HG03565 (cell line): ENCODE measurements around the gene RUFY3.
A peak's percentile ranks its signal among the peaks of the same experiment; 100 is the strongest.
"Not testable (repeated sequence)": the region's sequence is repeated elsewhere in the genome, so short reads cannot be mapped to it uniquely, and the experiment has no call there.

Experiments
- ATAC-seq: cut with Tn5 transposase; IDR thresholded peaks from one replicate; pipeline ENCODE4 v1.9.1; 2021; ENCODE audit warnings: mild to moderate bottlenecking, moderate library complexity; ENCODE audit not compliant: unreplicated experiment

Gene RUFY3

GRCh38 chr4:70838666-70839588 lies 117.2 kb downstream of the RUFY3 start:
- peak; percentile 36 for ATAC-seq

GRCh38 chr4:70839589-70840093 lies 117.9 kb downstream of the RUFY3 start, which contains the start of gene GRSF1:
TSS of gene GRSF1 (minus strand) at chr4:70839890. CDS start at chr4:70839827, 63 bp downstream.
- peak; percentile 38 for ATAC-seq

DNA sequence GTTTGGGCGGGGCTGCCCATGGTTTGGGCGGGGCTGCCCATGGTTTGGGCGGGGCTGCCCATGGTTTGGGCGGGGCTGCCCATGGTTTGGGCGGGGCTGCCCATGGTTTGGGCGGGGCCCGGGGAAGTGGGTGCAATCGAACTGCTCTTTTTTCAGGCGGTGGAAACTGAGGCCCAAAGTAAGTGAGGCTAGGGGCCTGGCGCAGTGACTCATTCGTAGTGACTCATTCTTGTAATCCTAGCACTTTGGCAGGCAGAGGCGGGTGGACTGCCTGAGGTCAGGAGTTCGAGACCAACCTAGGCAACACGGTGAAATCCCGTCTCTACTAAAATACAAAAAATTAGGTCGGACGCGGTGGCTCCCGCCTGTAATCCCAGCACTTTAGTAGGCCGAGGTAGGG lies 118.4 kb downstream of the RUFY3 start:
- not testable (repeated sequence) for ATAC-seq

- ATAC-seq = not testable (repeated sequence)
These were observed 118.9 kb downstream of the RUFY3 start for GRCh38 chr4:70840631-70841030.

DNA sequence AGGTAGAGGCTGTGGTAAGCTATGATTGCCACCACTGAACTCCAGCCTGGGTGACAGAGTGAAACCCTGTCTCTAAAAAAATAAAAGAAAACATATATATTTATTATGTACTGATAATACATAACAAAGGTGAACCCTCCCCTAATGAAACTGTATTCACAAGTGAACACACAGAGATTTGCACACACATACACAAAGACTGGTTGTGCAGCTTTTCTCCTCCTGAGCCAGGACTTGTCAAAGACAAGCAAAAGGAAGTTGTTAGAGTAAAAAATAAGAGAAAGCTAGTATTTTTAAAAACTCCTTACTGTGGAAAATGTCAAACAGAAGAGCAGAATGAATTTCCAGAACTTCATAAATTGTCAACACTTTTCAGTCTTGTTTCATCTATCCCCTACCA lies 119.4 kb downstream of the RUFY3 start:
- ATAC-seq = no peak

DNA sequence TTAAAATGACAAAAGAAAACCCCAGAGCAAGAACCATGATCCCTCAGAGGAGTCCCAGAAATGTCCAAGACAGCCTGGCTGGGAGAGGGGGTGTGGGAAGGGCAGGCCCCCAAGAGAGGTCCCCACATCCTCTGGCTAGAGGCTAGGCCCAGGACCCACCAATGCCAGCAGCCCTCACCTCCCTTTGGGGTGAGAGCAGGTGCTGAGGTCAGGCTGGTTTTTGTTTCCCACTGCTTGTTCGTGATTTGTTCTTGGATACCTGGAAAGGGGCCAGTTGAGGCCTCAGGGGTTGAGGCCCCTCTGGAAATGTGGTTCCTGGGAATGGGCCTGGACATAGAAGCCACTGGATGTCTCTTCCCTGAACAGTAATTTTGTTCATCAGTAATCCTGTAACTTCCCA lies 120.2 kb downstream of the RUFY3 start:
- ATAC-seq = no peak

GRCh38 chr4:70842761-70843435 lies 121.1 kb downstream of the RUFY3 start:
- ATAC-seq = peak; percentile 33

GRCh38 chr4:70844180-70844579 lies 122.4 kb downstream of the RUFY3 start:
- no peak for ATAC-seq

- ATAC-seq = no peak
These were observed 127.5 kb downstream of the RUFY3 start for GRCh38 chr4:70849291-70849690.

GRCh38 chr4:70855464-70855863 lies 133.7 kb downstream of the RUFY3 start:
- no peak for ATAC-seq
